Measurements from ENCODE around the gene C10orf71.

- TF ChIP-seq, protein P1, sequence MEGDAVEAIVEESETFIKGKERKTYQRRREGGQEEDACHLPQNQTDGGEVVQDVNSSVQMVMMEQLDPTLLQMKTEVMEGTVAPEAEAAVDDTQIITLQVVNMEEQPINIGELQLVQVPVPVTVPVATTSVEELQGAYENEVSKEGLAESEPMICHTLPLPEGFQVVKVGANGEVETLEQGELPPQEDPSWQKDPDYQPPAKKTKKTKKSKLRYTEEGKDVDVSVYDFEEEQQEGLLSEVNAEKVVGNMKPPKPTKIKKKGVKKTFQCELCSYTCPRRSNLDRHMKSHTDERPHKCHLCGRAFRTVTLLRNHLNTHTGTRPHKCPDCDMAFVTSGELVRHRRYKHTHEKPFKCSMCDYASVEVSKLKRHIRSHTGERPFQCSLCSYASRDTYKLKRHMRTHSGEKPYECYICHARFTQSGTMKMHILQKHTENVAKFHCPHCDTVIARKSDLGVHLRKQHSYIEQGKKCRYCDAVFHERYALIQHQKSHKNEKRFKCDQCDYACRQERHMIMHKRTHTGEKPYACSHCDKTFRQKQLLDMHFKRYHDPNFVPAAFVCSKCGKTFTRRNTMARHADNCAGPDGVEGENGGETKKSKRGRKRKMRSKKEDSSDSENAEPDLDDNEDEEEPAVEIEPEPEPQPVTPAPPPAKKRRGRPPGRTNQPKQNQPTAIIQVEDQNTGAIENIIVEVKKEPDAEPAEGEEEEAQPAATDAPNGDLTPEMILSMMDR (IDR thresholded peaks at IDR 0.05; ENCODE audit: low read length): no peak
- TF ChIP-seq EZH2 (IDR thresholded peaks at IDR 0.05; ENCODE audit: borderline replicate concordance, low read length): no peak
Observed at GRCh38 chr10:49323171-49323895, 24.4 kb downstream of the C10orf71 start.

Data from OCI-LY1 (cell line).